Uterus (tissue), 4 donors: ENCODE data around the gene AHCYL1. TPM values are rescaled to one million over a fixed set of nuclear protein-coding genes. Genes with fewer than 3 reads are reported as not detected.
A peak's percentile ranks its signal among the peaks of the same experiment; 100 is the strongest.

Experiments
- DNase-seq, 2 donors: peaks; one replicate each; pipeline ENCODE4 v3.0.0-alpha.2; 2019 to 2020
- H3K27ac ChIP-seq, 2 donors: fragments of 200-600 bp; sonication (generic); 1 replicate in 1 of 2; 2 replicates in 1 of 2; pipeline ENCODE4 v1.5.1; 2016 to 2018
- H3K27me3 ChIP-seq, 2 donors: fragments of 200-600 bp; sonication (generic); one replicate each; pipeline ENCODE4 v1.5.1; 2018 to 2019; ENCODE audit warnings: control low read depth in 1 of 2
- H3K36me3 ChIP-seq, 2 donors: fragments of 200-600 bp; sonication (generic); one replicate each; pipeline ENCODE4 v1.5.1; 2019; ENCODE audit warnings: control low read depth in 1 of 2
- H3K4me1 ChIP-seq, 2 donors: fragments of 200-600 bp; sonication (generic); one replicate each; pipeline ENCODE4 v1.5.1; 2018 to 2019; ENCODE audit warnings: control low read depth in 1 of 2
- H3K4me3 ChIP-seq, 2 donors: fragments of 200-600 bp; sonication (generic); 1 replicate in 1 of 2; 2 replicates in 1 of 2; pipeline ENCODE4 v1.5.1; 2018 to 2019; ENCODE audit warnings: mild to moderate bottlenecking in 1 of 2
- H3K9me3 ChIP-seq, 2 donors: fragments of 200-600 bp; sonication (generic); one replicate each; pipeline ENCODE4 v1.5.1; 2019; ENCODE audit warnings: control low read depth in 1 of 2
- POLR2A ChIP-seq, 2 donors: fragments of 450-650 bp; IDR thresholded peaks; one replicate each; pipeline ENCODE4 v1.6.1; 2016; ENCODE audit warnings: antibody characterized with exemption in 2 of 2, mild to moderate bottlenecking in 1 of 2, moderate library complexity in 1 of 2
- intact Hi-C: fragments of 100-400 bp; cut with DNase I; formaldehyde crosslinking; loops from one replicate; pipeline ENCODE4 v1.15.1; 2023; ENCODE audit warnings: low total_unique reads
- total RNA-seq, 4 donors: library from RNA; depleted of rRNA in 3 of 4; stranded (reverse); fragments of >200 nt in 3 of 4; gene quantifications; one replicate each; pipeline versions ENCODE4 v1.1.0 to v1.2.4, GENCODE V29; 2014 to 2023
- TF ChIP-seq, protein P1 (sequence below), 4 experiments: fragments of 200-600 bp in 2 of 4; fragments of 450-650 bp in 2 of 4; sonication (generic) in 2 of 4; IDR thresholded peaks; one replicate each; pipeline ENCODE4 v1.5.1; 2016 to 2019; ENCODE audit warnings: antibody characterized with exemption in 4 of 4, mild to moderate bottlenecking in 2 of 4, moderate library complexity in 1 of 4
- donor health status: DM: yes; HTN: yes; CAD: no.

The AHCYL1 gene
- total RNA-seq, 4 donors from 2014 or later = 51.2 to 183 (median 70.2) TPM

DNA sequence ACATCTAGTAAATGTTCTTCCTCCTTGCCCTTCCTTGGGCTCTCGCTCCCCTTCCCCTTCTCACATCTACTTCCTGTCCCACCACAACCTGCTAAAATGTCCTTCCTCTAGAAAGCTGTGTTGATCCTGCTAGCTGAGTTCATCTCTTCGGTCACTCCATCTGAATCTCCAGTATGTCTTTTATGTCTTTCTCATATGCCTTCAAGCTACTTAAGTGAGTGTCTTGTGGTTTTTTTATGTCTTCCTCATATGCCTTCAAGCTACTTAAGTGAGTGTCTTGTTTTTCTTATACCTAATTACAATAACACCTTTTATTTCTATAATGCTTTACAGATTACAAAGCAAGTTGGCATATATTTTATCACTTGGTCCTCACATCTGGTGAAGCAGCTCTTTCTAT is 40.0 kb upstream of the AHCYL1 start:
- TF ChIP-seq, protein P1, sequence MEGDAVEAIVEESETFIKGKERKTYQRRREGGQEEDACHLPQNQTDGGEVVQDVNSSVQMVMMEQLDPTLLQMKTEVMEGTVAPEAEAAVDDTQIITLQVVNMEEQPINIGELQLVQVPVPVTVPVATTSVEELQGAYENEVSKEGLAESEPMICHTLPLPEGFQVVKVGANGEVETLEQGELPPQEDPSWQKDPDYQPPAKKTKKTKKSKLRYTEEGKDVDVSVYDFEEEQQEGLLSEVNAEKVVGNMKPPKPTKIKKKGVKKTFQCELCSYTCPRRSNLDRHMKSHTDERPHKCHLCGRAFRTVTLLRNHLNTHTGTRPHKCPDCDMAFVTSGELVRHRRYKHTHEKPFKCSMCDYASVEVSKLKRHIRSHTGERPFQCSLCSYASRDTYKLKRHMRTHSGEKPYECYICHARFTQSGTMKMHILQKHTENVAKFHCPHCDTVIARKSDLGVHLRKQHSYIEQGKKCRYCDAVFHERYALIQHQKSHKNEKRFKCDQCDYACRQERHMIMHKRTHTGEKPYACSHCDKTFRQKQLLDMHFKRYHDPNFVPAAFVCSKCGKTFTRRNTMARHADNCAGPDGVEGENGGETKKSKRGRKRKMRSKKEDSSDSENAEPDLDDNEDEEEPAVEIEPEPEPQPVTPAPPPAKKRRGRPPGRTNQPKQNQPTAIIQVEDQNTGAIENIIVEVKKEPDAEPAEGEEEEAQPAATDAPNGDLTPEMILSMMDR (IDR thresholded peaks at IDR 0.05) = no peak
- no peak for TF ChIP-seq POLR2A (IDR thresholded peaks at IDR 0.05)
- no peaks in the 10 kb centered on the region for H3K27me3 ChIP-seq

DNA sequence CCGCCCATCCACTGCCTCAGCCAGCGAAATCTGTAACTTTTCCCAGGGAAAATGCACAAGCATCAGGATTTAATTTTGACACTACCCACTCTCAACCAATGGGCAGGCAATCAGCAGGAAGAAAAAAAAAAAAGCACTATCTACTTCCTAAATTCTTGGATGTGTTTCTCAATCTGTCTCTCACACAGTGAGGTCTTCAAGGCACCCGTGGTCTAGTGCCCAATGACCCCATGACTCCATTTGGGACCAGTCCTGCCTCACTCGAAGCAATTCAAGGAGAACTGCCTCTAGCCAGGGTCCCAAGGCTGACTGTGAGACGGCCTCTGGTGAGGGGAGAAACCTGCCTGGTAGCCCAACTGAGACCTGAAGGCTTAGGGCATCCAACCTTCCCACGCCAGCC is 38.1 kb upstream of the AHCYL1 start:
- Histone ChIP-seq H3K4me3 (no peak overlapping the region), H3K27ac (no peak overlapping the region), H3K9me3 (no peaks in the 10 kb centered on the region), H3K36me3 (no peaks in the 10 kb centered on the region), H3K27me3 (no peaks in the 10 kb centered on the region), H3K4me1 (no peaks in the 10 kb centered on the region)
- intact Hi-C loops = no loop called here
- TF ChIP-seq, protein P1 (IDR thresholded peaks at IDR 0.05) = no peak
- TF ChIP-seq POLR2A (IDR thresholded peaks at IDR 0.05) = no peak
- no peak for DNase-seq

More for the DNA sequence above, 40.0 kb upstream of the AHCYL1 start:
- no peaks in the 10 kb centered on the region for H3K9me3 ChIP-seq
- H3K36me3 ChIP-seq = no peaks in the 10 kb centered on the region
- no peak overlapping the region for H3K4me3 ChIP-seq
- intact Hi-C loops = no loop called here
- H3K27ac ChIP-seq = no peak overlapping the region
- H3K4me1 ChIP-seq = no peaks in the 10 kb centered on the region
- no peak for DNase-seq

DNA sequence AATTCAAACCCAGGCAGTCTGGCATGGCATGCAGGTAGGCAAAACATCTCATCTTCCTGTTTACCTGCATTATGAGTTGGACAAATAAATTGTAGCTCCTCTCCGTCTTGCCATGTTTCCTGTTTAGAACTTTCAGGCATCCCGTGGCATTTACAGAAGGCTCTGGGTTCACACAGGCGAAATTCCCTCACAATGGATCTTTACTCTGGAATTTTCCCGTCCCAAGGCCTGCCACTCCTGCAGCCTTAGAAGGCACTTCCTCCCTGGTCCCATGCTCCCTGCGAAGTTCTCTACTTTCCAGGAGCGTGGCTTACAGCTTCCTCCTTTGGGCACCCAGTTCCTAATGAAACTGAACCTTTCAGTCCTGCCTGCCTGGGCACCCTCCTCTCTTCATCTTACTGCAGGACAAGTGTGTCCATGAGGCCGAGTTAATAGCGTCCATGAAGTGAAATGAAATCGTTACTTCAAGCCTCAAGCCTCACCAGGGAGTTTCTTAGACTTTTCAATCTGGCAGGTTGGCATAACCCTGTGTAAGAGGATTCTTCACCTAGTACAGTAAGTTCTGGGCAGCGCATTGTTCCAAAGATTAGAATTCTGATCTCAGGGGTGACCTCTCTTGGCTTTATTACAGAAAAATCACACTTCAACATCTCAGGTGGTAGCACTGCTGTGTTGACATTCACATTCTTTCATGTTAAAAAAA is 36.8 kb upstream of the AHCYL1 start:
- TF ChIP-seq POLR2A (IDR thresholded peaks at IDR 0.05) = no peak
- TF ChIP-seq, protein P1 (IDR thresholded peaks at IDR 0.05) = no peak
- no peaks in the 10 kb centered on the region for H3K36me3 ChIP-seq
- intact Hi-C loops = no loop called here
- H3K9me3 ChIP-seq = no peaks in the 10 kb centered on the region
- no peak overlapping the region for H3K4me3 ChIP-seq
- no peak for DNase-seq
- H3K27ac ChIP-seq = peak overlapping the region in 1 of 2 donors; percentile 33
- H3K27me3 ChIP-seq = no peaks in the 10 kb centered on the region
- H3K4me1 ChIP-seq = no peaks in the 10 kb centered on the region

DNA sequence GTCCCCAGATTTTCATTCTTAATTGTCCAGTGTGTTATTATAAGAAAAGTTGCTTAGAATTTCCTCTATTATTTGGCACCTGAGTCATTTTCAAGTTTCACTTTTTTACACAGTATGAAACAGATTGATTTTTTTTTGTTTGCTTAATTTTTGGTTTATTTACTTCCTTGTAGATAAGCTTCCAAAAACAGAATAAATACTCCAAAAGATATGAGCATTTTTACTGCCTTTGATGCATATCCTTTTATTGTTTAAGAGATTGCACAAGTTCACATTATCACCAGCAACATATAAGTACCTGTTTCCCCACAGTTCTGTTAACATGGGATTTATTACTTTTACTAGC is 36.3 kb upstream of the AHCYL1 start:
- Histone ChIP-seq H3K27me3 (no peaks in the 10 kb centered on the region), H3K4me3 (no peak overlapping the region), H3K27ac (no peak overlapping the region), H3K4me1 (no peaks in the 10 kb centered on the region), H3K36me3 (no peaks in the 10 kb centered on the region), H3K9me3 (no peaks in the 10 kb centered on the region)
- intact Hi-C loops = no loop called here
- DNase-seq = no peak
- no peak for TF ChIP-seq POLR2A (IDR thresholded peaks at IDR 0.05)
- TF ChIP-seq, protein P1 (IDR thresholded peaks at IDR 0.05) = no peak

DNA sequence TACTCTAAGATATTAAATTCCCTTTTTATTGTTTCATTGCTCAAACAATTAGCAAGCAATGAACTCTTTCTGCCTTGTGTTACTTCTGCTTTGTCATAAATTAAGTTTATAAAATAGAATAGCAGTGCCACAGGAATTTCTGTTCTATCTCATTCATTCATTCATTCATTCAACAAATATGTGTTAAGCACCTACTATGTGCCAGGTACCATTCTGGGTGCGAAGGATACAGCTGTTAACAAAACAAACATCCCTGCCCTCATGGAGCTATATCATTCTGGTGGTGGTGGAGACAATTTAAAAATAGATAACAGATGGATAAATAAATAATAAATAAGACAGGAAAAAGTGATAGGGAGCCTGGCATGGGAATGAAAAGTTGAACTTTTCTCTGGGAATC is 34.5 kb upstream of the AHCYL1 start:
- H3K27ac ChIP-seq = no peak overlapping the region
- H3K27me3 ChIP-seq = no peaks in the 10 kb centered on the region
- intact Hi-C loops = no loop called here
- no peaks in the 10 kb centered on the region for H3K36me3 ChIP-seq
- no peak for DNase-seq
- H3K4me1 ChIP-seq = no peaks in the 10 kb centered on the region
- no peaks in the 10 kb centered on the region for H3K9me3 ChIP-seq
- H3K4me3 ChIP-seq = no peak overlapping the region
- TF ChIP-seq, protein P1 (IDR thresholded peaks at IDR 0.05) = no peak
- no peak for TF ChIP-seq POLR2A (IDR thresholded peaks at IDR 0.05)
